Measurements from ENCODE around the gene IRAK2.
"Not testable (repeated sequence)": the region's sequence is repeated elsewhere in the genome, so short reads cannot be mapped to it uniquely, and the experiment has no call there.

Gene IRAK2

GRCh38 chr3:10158555-10158954 is 6.2 kb upstream of the IRAK2 start:
- not testable (repeated sequence) for DNase-seq

- DNase-seq, result no peak
These were observed 4.4 kb upstream of the IRAK2 start for GRCh38 chr3:10160346-10160745.

DNA sequence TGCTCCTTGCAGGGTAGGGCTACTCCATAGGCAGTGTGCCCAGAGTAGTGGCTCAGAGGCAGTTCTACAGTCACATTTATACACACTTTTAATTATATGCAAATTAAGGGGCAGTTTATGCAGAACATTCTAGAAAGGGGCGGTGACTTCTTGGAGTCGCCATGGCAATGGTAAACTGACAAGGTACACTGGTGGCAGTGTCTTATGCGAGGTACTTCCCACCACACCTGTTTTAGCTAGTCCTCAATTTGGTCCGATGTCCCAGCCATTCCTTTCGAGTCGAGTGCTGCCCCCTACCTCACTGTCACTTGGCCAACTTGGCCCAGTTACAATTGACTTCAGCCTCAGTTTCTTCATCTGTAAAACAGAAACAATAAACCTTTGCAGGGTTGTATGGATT is 3.8 kb upstream of the IRAK2 start:
- DNase-seq, result no peak

- DNase-seq, result no peak
These were observed 2.5 kb upstream of the IRAK2 start for GRCh38 chr3:10162185-10162584.

DNA sequence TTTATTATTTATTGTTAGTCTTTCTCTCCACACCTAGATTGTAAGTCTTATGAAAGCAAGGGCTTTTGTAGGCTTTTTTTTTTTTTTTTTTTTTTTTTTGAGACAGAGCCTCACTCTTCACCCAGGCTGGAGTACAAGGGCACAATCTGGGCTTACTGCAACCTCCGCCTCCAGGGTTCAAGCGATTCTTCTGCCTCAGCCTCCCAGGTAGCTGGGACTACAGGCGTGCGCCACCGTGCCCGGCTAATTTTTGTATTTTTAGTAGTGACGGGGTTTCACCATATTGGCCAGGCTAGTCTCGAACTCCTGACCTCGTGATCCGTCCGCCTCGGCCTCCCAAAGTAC is 546 bp upstream of the IRAK2 start:
- not testable (repeated sequence) for DNase-seq

- no peak for DNase-seq
These were observed 1.5 kb downstream of the IRAK2 start for GRCh38 chr3:10166213-10166604.

- peak in 1 of 51 donors; percentile 11 for DNase-seq
These were observed 4.3 kb downstream of the IRAK2 start for GRCh38 chr3:10169000-10169496.

- DNase-seq, result no peak
These were observed 6.3 kb downstream of the IRAK2 start for GRCh38 chr3:10170915-10171478.

DNA sequence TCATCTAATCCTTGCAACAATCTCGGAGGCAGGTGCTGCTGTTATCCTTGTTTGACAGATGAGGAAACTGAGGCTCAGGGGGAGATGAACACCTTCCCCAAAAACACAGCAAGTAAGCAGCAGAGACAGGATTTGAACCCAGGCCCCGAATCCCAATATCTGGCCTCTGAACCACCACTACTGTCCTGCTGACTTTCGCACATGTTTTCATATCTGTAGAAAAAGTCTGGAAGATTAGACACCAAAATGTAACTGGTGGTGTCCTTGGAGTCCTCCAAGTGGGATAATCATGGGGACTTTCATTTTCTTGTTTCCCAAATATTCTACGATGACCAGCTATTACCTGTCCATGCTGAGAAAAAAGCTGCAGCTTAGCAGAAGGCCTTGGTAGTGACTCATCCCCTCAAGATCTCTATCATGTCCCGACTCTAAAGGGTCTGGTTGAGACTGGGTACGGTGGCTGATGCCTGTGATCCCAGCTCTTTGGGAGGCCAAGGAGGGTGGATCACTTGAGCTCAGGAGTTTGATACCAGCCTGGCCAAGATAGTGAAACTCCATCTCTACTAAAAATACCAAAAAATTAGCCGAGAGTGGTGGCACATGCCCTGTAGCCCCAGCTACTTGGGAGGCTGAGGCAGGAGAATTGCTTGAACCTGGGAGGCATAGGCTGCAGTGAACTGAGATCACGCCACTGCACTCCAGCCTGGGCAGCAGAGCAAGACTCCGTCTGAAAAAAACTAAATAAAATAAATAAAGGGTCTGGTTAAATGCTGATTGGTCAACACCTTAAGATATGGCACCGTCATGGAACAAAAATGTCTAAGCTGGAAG is 8.6 kb downstream of the IRAK2 start:
- no peak for DNase-seq

- DNase-seq, result peak in 33 of 51 donors; percentile 12 to 87 (median 48)
These were observed 9.3 kb downstream of the IRAK2 start for GRCh38 chr3:10173926-10174435.

DNA sequence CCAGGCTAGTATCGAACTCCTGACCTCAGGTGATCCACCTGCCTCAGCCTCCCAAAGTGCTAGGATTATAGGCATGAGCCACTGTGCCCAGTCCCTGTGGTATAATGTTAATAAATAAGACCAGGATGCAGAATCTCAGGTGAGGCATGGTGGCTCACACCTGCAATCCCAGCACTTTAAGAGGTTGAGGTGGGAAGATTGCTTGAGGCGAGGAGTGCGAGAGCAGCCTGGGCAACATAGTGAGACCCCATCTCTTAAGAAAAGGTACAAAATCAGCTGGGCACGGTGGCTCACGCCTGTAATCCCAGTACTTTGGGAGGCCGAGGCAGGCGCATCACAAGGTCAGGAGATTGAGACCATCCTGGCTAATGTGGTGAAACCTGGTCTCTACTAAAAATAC is 10.6 kb downstream of the IRAK2 start:
- DNase-seq, result not testable (repeated sequence)

DNA sequence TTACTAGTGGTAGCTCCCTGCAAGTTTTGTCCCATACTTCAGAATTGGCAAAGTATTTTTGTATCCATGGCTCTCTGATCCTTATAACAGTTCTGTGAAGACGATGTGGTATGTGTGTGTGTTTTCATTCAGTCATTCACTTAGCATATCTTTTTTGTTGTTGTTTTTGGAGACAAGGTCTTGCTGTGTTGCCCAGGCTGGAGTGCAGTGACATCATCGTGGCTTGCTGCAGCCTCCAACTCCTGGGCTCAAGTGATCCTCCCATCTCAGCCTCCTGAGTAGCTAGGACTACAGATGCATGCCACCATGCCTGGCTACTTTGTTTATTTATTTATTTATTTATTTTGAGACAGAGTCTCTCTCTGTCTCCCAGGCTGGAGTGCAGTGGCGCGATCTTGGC is 11.4 kb downstream of the IRAK2 start:
- DNase-seq, result not testable (repeated sequence)

- no peak for DNase-seq
These were observed 13.0 kb downstream of the IRAK2 start for GRCh38 chr3:10177737-10178136.

- DNase-seq, result no peak
These were observed 14.2 kb downstream of the IRAK2 start for GRCh38 chr3:10178892-10179291.

DNA sequence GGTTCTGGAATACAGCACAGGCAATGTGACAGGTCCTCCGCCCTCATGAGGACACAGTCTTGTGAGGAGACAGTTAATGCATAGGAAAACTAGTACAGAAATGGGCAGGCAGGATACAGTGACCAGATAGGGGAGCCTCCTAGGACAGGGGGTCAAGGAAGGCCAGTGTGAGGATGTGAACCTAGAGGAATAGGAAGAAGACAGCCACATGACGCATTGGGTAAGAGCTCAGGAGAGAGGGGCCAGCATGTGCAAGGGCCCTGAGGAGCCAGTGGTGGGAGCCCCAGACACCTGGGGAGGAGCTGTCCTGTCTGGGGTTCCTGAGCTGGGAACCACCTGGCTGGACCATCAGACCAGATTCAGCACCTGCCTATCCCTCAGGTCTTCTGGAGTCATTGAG is 15.6 kb downstream of the IRAK2 start:
- DNase-seq, result no peak

- DNase-seq, result no peak
These were observed 16.1 kb downstream of the IRAK2 start for GRCh38 chr3:10180738-10181295.

DNA sequence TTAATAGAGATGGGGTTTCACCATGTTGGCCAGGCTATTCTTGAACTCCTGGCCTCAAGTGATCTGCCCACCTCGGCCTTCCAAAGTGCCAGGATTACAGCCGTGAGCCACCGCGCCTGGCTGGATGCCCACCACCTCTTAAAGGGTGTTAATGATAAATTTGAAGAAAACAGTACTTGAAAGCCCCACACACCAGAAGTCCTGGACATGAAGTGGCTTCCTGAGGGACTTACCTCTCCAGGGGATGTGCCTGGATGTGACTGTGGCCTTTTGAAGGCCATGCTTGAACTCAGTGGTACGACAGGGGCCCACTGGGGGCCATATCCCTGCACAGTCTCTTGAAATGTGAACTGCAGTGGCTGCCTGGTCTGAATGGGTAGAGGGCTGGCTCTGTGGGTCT is 18.2 kb downstream of the IRAK2 start:
- DNase-seq, result no peak

GRCh38 chr3:10184250-10184649 is 19.5 kb downstream of the IRAK2 start:
- no peak for DNase-seq

- peak in 1 of 51 donors; percentile 24 for DNase-seq
These were observed 21.4 kb downstream of the IRAK2 start for GRCh38 chr3:10185804-10186762.

DNA sequence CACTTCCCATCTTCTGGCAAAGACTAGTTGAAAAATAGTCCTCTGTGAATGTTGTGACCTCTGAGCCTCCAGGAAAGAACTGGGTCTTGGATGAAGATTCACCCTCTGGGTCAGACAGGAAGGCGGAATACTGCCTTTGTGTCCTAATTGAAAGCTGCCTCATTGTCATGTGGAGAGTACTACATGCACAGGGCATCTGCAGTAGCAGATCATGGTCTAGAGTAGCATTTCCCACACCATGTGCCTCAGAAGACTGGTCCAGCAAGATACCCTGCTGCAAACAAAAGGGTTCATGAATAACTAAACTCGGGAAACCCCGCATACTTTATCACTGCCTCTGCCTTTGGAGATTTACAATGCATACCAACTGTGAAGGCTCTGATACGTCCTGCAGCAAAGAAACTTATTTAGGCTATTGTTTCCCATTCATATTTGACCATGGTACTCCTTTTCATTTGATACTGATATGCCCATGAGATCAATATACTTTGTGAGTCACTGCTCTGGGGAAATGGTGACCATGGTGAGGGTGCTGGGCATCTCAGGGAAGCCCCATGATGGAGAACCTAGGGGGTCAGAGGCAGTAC is 22.7 kb downstream of the IRAK2 start:
- peak in 4 of 51 donors; percentile 14 to 46 (median 20) for DNase-seq

GRCh38 chr3:10187944-10188343 is 23.2 kb downstream of the IRAK2 start:
- DNase-seq, result no peak

All from hypothalamus (tissue), 51 donors.